GM12878 (cell line): Measurements from ENCODE around the gene NUAK2. TPM values are rescaled to one million over a fixed set of nuclear protein-coding genes. Genes with fewer than 3 reads are reported as not detected.

Experiments used
- ATAC-seq: fragments of 200-7000 bp; cut with Tn5 transposase; 3 replicates; pipeline ENCODE4 v1.9.1; 2020; ENCODE audit warnings: mild to moderate bottlenecking, moderate library complexity
- BruUV-seq: library from RNA; stranded (reverse); fragments of 400-500 nt; replicated peaks from 2 replicates; lab custom pipeline; 2021; lab: Mats Ljungman, UMichigan
- CTCF ChIA-PET: fragments of 300-600 bp; sonication (Branson Sonifier 250); formaldehyde crosslinking; extraction: SDS; loops from one replicate; lab custom pipeline; 2021; ENCODE audit warnings: inconsistent platforms; lab: Yijun Ruan, JAX
- POLR2A ChIA-PET: fragments of 350-600 bp; formaldehyde crosslinking; extraction: SDS; loops from one replicate; lab custom pipeline; 2021; ENCODE audit warnings: inconsistent platforms; lab: Charles Lee
- RAD21 ChIA-PET: fragments of 300-600 bp; sonication (Branson Sonifier 250); formaldehyde crosslinking; loops from one replicate; lab custom pipeline; 2023; ENCODE audit warnings: antibody characterized with exemption; ENCODE audit not compliant: unreplicated experiment; lab: Charles Lee
- SMC1A ChIA-PET: fragments of 300-600 bp; sonication (Branson Sonifier 250); formaldehyde crosslinking; loops from one replicate; lab custom pipeline; 2023; ENCODE audit not compliant: unreplicated experiment, uncharacterized antibody; lab: Charles Lee
- DNase-seq: peaks from one replicate; pipeline ENCODE4 v3.0.0-alpha.2; 2011; ENCODE audit warnings: low read depth, low spot score
- FAIRE-seq: peaks from 3 replicates; lab custom pipeline; 2011; peaks lifted over from hg19 to GRCh38; lab: Jason Lieb, UNC
- H2AFZ ChIP-seq: 2 replicates; pipeline ENCODE4 v1.6.0; 2011; ENCODE audit warnings: low read depth, low read length, control low read depth; ENCODE audit not compliant: control insufficient read depth
- H3K27ac ChIP-seq: 2 replicates; pipeline ENCODE4 v1.5.1; 2011; ENCODE audit warnings: control low read depth; ENCODE audit not compliant: control insufficient read depth, insufficient read depth
- H3K27me3 ChIP-seq, 2 experiments: replicated peaks in 1 of 2; 2 replicates each; pipeline versions ENCODE4 v1.6.0 to v1.6.1; 2011; ENCODE audit warnings: low read length in 1 of 2; ENCODE audit not compliant: control insufficient read depth in 2 of 2, insufficient read depth in 2 of 2
- H3K36me3 ChIP-seq, 2 experiments: 2 replicates each; pipeline ENCODE4 v1.5.1; 2011; ENCODE audit warnings: low read length in 1 of 2; ENCODE audit not compliant: control insufficient read depth in 2 of 2, insufficient read depth in 2 of 2
- H3K4me1 ChIP-seq: 2 replicates; pipeline ENCODE4 v1.6.1; 2011; ENCODE audit warnings: mild to moderate bottlenecking, low read length, moderate library complexity, mixed read lengths; ENCODE audit not compliant: control insufficient read depth, insufficient read depth
- H3K4me2 ChIP-seq: 2 replicates; pipeline ENCODE4 v1.6.0; 2011; ENCODE audit warnings: control low read depth; ENCODE audit not compliant: control insufficient read depth, insufficient read depth
- H3K4me3 ChIP-seq: fragments of 200-600 bp; sonication (generic); 2 replicates; pipeline ENCODE4 v1.5.1; 2016
- H3K79me2 ChIP-seq: 2 replicates; pipeline ENCODE4 v1.6.0; 2011; ENCODE audit warnings: low read length; ENCODE audit not compliant: control insufficient read depth, insufficient read depth
- H3K9ac ChIP-seq: 2 replicates; pipeline ENCODE4 v1.8.0; 2011; ENCODE audit warnings: low read length, control low read depth, mixed read lengths; ENCODE audit not compliant: control insufficient read depth, insufficient read depth
- H3K9me3 ChIP-seq: replicated peaks from 3 replicates; pipeline ENCODE4 v1.5.1; 2011; ENCODE audit warnings: mild to moderate bottlenecking, low read length; ENCODE audit not compliant: control insufficient read depth, insufficient read depth
- H4K20me1 ChIP-seq: 2 replicates; pipeline ENCODE4 v1.6.0; 2011; ENCODE audit not compliant: control insufficient read depth, insufficient read depth
- ASH2L ChIP-seq: fragments of 300-600, 200-600 bp; sonication (generic); IDR thresholded peaks from 2 replicates; pipeline ENCODE4 v1.6.1; 2017; ENCODE audit warnings: low read depth, mild to moderate bottlenecking, borderline replicate concordance
- BCL11A ChIP-seq: IDR thresholded peaks from 2 replicates; pipeline ENCODE4 v1.6.1; 2011; ENCODE audit warnings: low read depth, low read length
- CHD1 ChIP-seq: IDR thresholded peaks from 2 replicates; pipeline ENCODE4 v1.6.1; 2012; ENCODE audit warnings: low read depth, low read length, improper control_type of control experiment
- EZH2 ChIP-seq: IDR thresholded peaks from 2 replicates; pipeline ENCODE4 v1.6.1; 2012; ENCODE audit warnings: low read depth, mild to moderate bottlenecking, control low read depth, inconsistent platforms, low read length, borderline replicate concordance; ENCODE audit not compliant: control insufficient read depth
- GATAD2B ChIP-seq: fragments of 450-650 bp; conservative IDR thresholded peaks from 2 replicates; pipeline ENCODE4 v1.6.1; 2017; ENCODE audit warnings: low read depth, mild to moderate bottlenecking, moderate library complexity
- IKZF1 ChIP-seq: fragments of 450-650 bp; conservative IDR thresholded peaks from 2 replicates; pipeline ENCODE4 v1.6.1; 2017; ENCODE audit warnings: antibody characterized with exemption, mild to moderate bottlenecking
- IRF4 ChIP-seq: IDR thresholded peaks from 2 replicates; pipeline ENCODE4 v1.6.1; 2011; ENCODE audit warnings: low read depth, low read length
- MAX ChIP-seq: IDR thresholded peaks from 2 replicates; pipeline ENCODE4 v1.6.1; 2012; ENCODE audit warnings: low read depth, low read length, improper control_type of control experiment
- MYB ChIP-seq: fragments of 150-350 bp; IDR thresholded peaks from 2 replicates; pipeline ENCODE4 v1.6.1; 2014; ENCODE audit warnings: mild to moderate bottlenecking, low read depth, low read length, borderline replicate concordance
- POLR2AphosphoS2 ChIP-seq: IDR thresholded peaks from 2 replicates; pipeline ENCODE4 v1.6.1; 2011; ENCODE audit warnings: low read depth, mild to moderate bottlenecking, low read length, improper control_type of control experiment, moderate library complexity
- SP1 ChIP-seq: IDR thresholded peaks from one replicate; pipeline ENCODE4 v1.6.1; 2011; ENCODE audit warnings: low read depth, low read length
- SREBF2 ChIP-seq: IDR thresholded peaks from 2 replicates; pipeline ENCODE4 v1.6.1; 2012; ENCODE audit warnings: mild to moderate bottlenecking, low read length
- USF2 ChIP-seq: IDR thresholded peaks from 2 replicates; pipeline ENCODE4 v1.6.1; 2011; ENCODE audit warnings: low read depth, low read length, improper control_type of control experiment, borderline replicate concordance
- WRNIP1 ChIP-seq: IDR thresholded peaks from 2 replicates; pipeline ENCODE4 v1.6.1; 2011; ENCODE audit warnings: low read depth, low read length, improper control_type of control experiment, borderline replicate concordance
- WGBS: methylation state at CpG from one replicate; pipeline ENCODE4 v1.1.6; 2016; ENCODE audit warnings: low lambda C conversion rate; ENCODE audit not compliant: insufficient replicate concordance, insufficient coverage; ENCODE audit errors: missing lambda C conversion rate; 5-methylcytosine and 5-hydroxymethylcytosine counted together
- in situ Hi-C: fragments of 300-500 bp; cut with MboI; formaldehyde crosslinking; loops from 9 replicates; pipeline ENCODE4 v1.14.3; 2018; ENCODE audit warnings: mixed read lengths
- intact Hi-C: fragments of 100-400 bp; cut with micrococcal nuclease; formaldehyde crosslinking; loops from one replicate; pipeline ENCODE4 v1.14.2; 2022; ENCODE audit not compliant: unreplicated experiment
- polyA plus RNA-seq, 11 experiments: library from polyadenylated mRNA; depleted of rRNA in 4 of 11; unstranded in 6 of 11; stranded (reverse) in 5 of 11; fragments of >200 nt; fragmentation: Nextera tagmentation in 4 of 11; fragmentation: Illumina TruSeq in 1 of 11; extraction: Ambion mirVana in 4 of 11; extraction: Trizol in 1 of 11; gene quantifications; 1 replicate in 1 of 11; 2 replicates in 10 of 11; pipeline versions ENCODE4 v1.2.1 to v1.2.3, GENCODE V29; 2011 to 2016; ENCODE audit warnings: inconsistent platforms in 2 of 11, missing spikeins in 2 of 11, low read depth in 1 of 11
- total RNA-seq, 4 experiments: library from RNA; depleted of rRNA in 3 of 4; stranded (reverse); fragments of >200 nt in 3 of 4; fragmentation: Illumina TruSeq in 1 of 4; extraction: Trizol in 1 of 4; gene quantifications; 2 replicates each; pipeline versions ENCODE4 v1.2.1 to v1.2.3, GENCODE V29; 2013 to 2021

Gene NUAK2
- total and polyA plus RNA-seq, 10 of the 15 experiments (the other 5 are each of a cell fraction or from before 2014, with no cell fraction given) = 0.27 to 3.0 (median 1.2) TPM

GRCh38 chr1:205276689-205277065 is 44.9 kb downstream of the NUAK2 start (continued):
- TF ChIP-seq POLR2AphosphoS2 (no peak), ASH2L (no peak), USF2 (no peak), EZH2 (no peak), IRF4 (no peak), SP1 (no peak)

- 29% methylated on average over 5 of the region's 9 CpGs for WGBS
- Histone ChIP-seq H4K20me1 (no peaks in the 10 kb centered on the region), H3K4me3 (no peak overlapping the region), H3K4me1 (peaks cover 18% of the 10 kb centered on the region), H3K9me3 (no peaks in the 10 kb centered on the region), H3K27me3 (peaks cover 0 to 2% of the 10 kb centered on the region in 2 experiments; a peak in 1 of 4 replicates), H3K4me2 (no peak overlapping the region), H3K36me3 (no peaks in the 10 kb centered on the region), H2AFZ (no peak overlapping the region), H3K9ac (no peak overlapping the region), H3K27ac (no peak overlapping the region), H3K79me2 (no peaks in the 10 kb centered on the region)
- ChIA-PET SMC1A (interaction anchor here (1.5 to 25.9 kb wide), 5 partner anchors 8 to 46 kb away, joined by 3 to 1445 read pairs (median 5); partner anchors contain the start of gene NUAK2), CTCF (interaction anchor here (1.1 to 42.1 kb wide), 5 partner anchors 20 to 209 kb away, joined by 3 to 2333 read pairs (median 6); partner anchors contain the start of gene NUAK2), RAD21 (interaction anchor here (0.6 to 13.6 kb wide), 7 partner anchors 9 to 211 kb away, joined by 3 to 892 read pairs (median 53); partner anchors contain the start of genes NUAK2 and TMCC2), POLR2A (interaction anchor here (0.8 to 6.2 kb wide), 3 partner anchors 10 to 46 kb away, joined by 3 to 91 read pairs (median 56); partner anchors contain the start of gene NUAK2)
- no peak for DNase-seq
- in situ Hi-C loops = no loop called here
- no TSS peak for BruUV-seq
- TF ChIP-seq WRNIP1 (no peak), MAX (no peak), MYB (no peak), IKZF1 (no peak), CHD1 (no peak), GATAD2B (no peak), BCL11A (no peak), SREBF2 (no peak)
- ATAC-seq = no peak
- FAIRE-seq = no peak
- intact Hi-C loops = loop anchor here (10.0 kb wide), 1 partner anchor 249 kb away; no protein-coding TSS in a partner anchor
Measured at GRCh38 chr1:205275916-205276688, 45.4 kb downstream of the NUAK2 start.
